Sciatic nerve (tissue), 2 donors: Measurements from ENCODE around the gene FGF14. TPM values are rescaled to one million over a fixed set of nuclear protein-coding genes. Genes with fewer than 3 reads are reported as not detected.

ENCODE experiments used
- ATAC-seq: fragments of 200-7000 bp; cut with Tn5 transposase; one replicate; pipeline ENCODE4 v1.9.1; 2020; ENCODE audit warnings: mild to moderate bottlenecking, moderate library complexity
- DNase-seq: peaks from one replicate; pipeline ENCODE4 v3.0.0-alpha.2; 2020; ENCODE audit warnings: low spot score
- intact Hi-C: fragments of 100-400 bp; cut with DNase I; formaldehyde crosslinking; loops from one replicate; pipeline ENCODE4 v1.14.2; 2022
- total RNA-seq: library from RNA; stranded (reverse); fragmentation: NEBNext Ultra II Directional; extraction: Animal tissue kit (Norgen Biotek cat#: 25700); gene quantifications from one replicate; pipeline ENCODE4 v1.2.1, GENCODE V29; 2021
- donor health status: DM: no; HTN: no; CAD: no.
- donor health status: DM: no; HTN: no; CAD: no.

FGF14 gene
- total RNA-seq, 1 donor from 2014 or later, result 1.4 TPM

GRCh38 chr13:101811284-101811839 is 590.5 kb downstream of the FGF14 start:
- intact Hi-C loops, result no loop called here
- ATAC-seq (no peak), DNase-seq (no peak)

GRCh38 chr13:101799196-101799595 is 602.7 kb downstream of the FGF14 start:
- DNase-seq, result no peak
- intact Hi-C loops, result no loop called here
- ATAC-seq, result no peak

DNA sequence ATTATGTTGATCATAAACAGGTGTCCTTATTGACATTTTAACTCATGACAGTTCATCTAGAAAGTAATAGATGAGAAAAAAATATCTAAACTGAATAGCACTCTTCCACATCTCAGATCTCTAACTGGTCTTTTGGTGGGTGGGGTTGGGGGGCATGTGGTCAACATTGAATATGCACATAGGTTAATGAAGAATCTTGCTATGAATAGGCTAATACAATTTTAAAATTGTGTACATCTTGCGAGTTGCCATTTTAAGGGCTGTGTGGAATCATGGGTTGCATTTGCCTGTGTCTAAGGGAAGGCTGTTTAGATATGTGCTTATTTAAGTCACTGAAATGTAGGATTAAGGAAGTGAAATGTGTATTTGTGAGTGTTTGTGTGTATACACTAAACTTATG is 603.4 kb downstream of the FGF14 start:
- no peak for DNase-seq
- no peak for ATAC-seq
- intact Hi-C loops, result no loop called here

DNA sequence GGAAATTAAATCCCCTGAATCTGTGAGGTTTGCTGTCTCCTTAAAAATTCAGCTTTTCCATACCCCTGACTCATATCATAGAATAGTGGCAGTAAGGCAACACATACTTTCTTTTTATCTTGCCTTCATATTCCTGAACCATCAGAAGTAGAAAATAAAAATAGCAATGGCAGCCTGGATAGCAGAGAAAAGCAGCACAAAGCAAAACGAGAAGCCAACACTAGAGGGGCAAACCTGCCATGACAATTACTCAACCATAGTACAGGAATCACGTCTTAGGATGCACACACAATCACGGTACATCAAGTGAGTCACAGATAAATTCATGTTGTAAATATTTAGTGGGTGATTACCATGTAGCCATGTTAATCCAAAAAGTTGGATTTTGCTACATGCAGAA is 606.4 kb downstream of the FGF14 start:
- DNase-seq (no peak), ATAC-seq (no peak)
- intact Hi-C loops, result no loop called here

GRCh38 chr13:101795025-101795424 is 606.8 kb downstream of the FGF14 start:
- intact Hi-C loops, result no loop called here
- no peak for ATAC-seq
- no peak for DNase-seq

- intact Hi-C loops, result no loop called here
- ATAC-seq (no peak), DNase-seq (no peak)
Measured at GRCh38 chr13:101792189-101792588, 609.7 kb downstream of the FGF14 start.

DNA sequence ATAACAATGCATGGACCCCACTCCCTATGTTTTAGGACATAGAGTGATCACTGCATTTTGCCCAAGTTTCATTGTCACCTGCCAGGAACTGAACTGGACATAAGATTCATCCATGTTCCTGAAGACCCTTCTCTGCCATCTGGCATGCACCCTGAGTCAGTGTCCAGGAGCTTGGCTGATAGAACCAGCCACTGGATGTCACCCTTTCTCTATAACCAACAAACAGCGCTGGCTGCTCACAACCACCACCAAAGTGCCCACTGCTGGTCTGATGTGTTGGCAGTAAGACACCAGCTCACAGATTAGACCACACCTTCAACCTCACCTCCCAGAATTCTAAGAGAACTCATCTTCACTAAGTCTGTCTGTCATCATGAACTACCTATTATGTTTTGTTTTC is 616.0 kb downstream of the FGF14 start:
- intact Hi-C loops, result no loop called here
- DNase-seq, result no peak
- no peak for ATAC-seq

DNA sequence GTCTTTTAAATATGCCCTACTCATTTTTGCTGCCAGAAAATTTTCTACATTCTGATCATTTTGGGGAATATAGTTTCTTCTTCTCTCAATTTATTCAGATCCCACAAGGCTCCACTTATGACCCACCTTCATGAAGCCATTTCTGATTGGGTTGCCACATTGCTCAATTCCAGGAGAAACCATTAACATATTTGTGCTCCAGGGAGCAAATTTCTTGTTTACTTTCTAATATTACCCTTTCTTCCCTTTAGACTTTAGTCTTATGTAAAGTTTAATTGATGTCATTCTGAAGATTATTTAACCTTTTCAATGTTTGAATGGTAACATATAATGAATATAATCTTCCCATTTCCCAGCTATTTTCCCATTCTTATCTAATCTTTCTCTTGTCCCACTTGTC is 617.5 kb downstream of the FGF14 start:
- ATAC-seq (no peak), DNase-seq (no peak)
- intact Hi-C loops, result no loop called here

GRCh38 chr13:101783554-101783953 is 618.3 kb downstream of the FGF14 start:
- intact Hi-C loops, result no loop called here
- ATAC-seq, result no peak
- DNase-seq, result no peak

- DNase-seq (no peak), ATAC-seq (no peak)
- intact Hi-C loops, result no loop called here
Measured at GRCh38 chr13:101780211-101780610, 621.6 kb downstream of the FGF14 start.

GRCh38 chr13:101779147-101779546 is 622.7 kb downstream of the FGF14 start:
- intact Hi-C loops, result no loop called here
- ATAC-seq, result no peak
- DNase-seq, result no peak

GRCh38 chr13:101775267-101775666 is 626.6 kb downstream of the FGF14 start:
- intact Hi-C loops, result no loop called here

DNA sequence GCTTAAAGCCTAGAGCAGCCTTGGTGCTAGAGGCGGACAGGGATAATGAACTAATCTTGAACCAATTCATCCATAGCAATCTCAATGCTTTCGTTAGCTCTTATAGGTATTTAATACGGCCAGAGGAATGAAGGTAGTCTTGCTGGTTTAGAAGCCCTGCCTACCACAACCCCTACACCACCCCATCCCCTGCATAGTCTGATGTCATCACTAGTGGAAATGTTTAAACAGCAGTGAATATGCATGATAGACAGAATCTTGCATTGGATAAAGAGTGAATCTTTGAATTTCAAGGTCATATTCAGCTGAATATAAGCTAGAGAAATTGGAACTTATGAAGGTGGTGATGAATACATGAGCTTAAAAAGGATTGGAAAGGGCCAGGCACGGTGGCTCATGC is 627.5 kb downstream of the FGF14 start:
- intact Hi-C loops, result no loop called here
- ATAC-seq (no peak), DNase-seq (no peak)

More at GRCh38 chr13:101775267-101775666, 626.6 kb downstream of the FGF14 start:
- no peak for ATAC-seq
- no peak for DNase-seq

DNA sequence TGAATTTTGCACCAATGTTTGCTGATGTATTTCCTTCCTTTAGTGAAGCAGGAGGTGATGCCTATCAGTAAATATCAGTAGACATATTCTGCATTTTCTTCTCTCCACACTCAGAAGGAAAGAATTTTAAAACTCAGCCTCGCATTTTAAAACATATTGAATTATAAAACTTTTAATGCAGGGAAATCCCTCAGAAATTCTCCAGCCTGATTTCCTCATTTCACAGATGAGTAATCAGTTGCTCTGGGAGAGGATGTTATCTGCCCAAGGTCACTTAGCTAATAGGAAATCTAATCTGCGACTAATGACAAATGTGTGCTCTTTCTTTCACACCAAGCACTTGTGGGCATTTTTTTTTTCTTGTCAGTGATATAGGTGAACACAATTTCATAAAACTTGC is 628.8 kb downstream of the FGF14 start:
- ATAC-seq (no peak), DNase-seq (no peak)
- intact Hi-C loops, result no loop called here

DNA sequence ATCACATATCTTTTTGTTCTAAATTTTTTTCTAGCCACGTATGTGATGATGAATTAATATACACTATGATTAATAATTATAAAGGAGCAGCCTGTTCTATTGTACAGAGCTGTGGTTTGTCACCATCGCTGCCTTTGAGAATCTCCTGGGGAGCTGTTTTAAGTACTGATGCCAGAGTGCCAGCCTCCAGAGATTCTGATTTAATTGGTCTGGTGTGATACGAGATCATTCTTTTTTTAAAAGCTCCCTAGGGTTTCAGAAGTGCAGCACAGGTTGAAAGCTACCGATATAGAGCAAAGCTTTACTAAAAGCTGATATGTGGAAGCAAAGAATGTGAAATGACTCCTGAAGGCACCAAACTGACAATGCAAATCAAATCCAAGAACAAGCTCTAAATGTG is 634.7 kb downstream of the FGF14 start:
- ATAC-seq (no peak), DNase-seq (no peak)
- intact Hi-C loops, result no loop called here

- intact Hi-C loops, result no loop called here
- no peak for DNase-seq
- ATAC-seq, result no peak
Measured at GRCh38 chr13:101763191-101763590, 638.7 kb downstream of the FGF14 start.

DNA sequence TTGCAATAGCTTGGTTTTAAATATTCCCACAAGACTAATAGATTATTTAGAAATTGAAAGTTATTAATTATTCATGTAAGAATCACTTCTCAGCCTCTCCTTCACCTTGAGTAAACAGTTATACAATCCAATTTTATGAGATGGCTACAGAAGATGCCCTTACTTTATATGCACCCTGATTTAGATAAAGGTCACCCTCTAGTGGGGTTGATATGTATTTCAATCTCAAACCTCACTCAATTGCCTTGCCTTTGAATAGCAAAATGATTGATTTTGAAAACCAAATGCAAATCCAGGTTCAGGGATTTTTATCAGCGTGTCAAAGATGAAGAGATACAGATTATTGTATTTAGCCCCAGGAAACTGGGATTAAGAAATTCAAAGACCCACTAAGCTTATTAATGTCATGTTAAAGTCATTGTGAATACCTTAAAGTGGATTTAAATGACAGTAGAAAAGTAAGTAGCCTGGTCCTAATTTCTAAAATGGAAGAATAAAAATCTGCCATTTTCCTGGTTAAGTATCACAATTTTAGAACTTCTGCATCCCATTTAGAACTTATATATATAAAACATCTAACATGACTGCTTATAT is 644.3 kb downstream of the FGF14 start:
- intact Hi-C loops, result loop anchor here (10.0 kb wide), 1 partner anchor 603 kb away; no protein-coding TSS in a partner anchor
- no peak for DNase-seq
- ATAC-seq, result peak; percentile 76

- ATAC-seq (no peak), DNase-seq (no peak)
- intact Hi-C loops, result loop anchor here (10.0 kb wide), 1 partner anchor 601 kb away; no protein-coding TSS in a partner anchor
Measured at GRCh38 chr13:101755228-101755887, 646.5 kb downstream of the FGF14 start.

DNA sequence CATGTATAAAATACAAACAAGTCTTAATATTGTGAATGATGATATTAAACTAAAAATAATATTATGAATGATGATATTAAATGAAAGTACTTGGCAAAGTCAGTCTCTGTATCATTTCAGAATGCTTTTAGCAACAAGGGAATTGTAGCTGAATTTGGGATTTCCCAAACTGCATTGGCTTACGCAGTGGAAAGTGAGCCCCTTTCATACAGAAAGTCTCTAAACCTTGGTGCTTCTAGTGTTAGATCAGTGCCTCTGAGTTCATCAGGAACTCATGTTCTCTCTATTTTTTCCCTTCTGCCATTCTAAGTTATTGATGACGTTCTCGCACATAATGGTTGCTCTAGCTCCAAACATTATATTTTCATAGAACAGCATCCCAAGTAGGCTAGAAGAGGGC is 649.4 kb downstream of the FGF14 start:
- intact Hi-C loops, result loop anchor here (10.0 kb wide), 1 partner anchor 598 kb away; no protein-coding TSS in a partner anchor
- DNase-seq (no peak), ATAC-seq (no peak)

- ATAC-seq (no peak), DNase-seq (no peak)
- intact Hi-C loops, result loop anchor here (10.0 kb wide), 1 partner anchor 597 kb away; no protein-coding TSS in a partner anchor
Measured at GRCh38 chr13:101751488-101751887, 650.4 kb downstream of the FGF14 start.

GRCh38 chr13:101749584-101749983 is 652.3 kb downstream of the FGF14 start:
- no peak for DNase-seq
- intact Hi-C loops, result no loop called here
- ATAC-seq, result no peak
